Measurements from ENCODE around the gene STK36. TPM values are rescaled to one million over a fixed set of nuclear protein-coding genes. Genes with fewer than 3 reads are reported as not detected.

The STK36 gene
- total and polyA plus RNA-seq, 10 of the 15 experiments (the other 5 are each of a cell fraction or from before 2014, with no cell fraction given), result 4.0 to 22.8 (median 16.7) TPM

- no peak for TF ChIP-seq ZSCAN29 (IDR thresholded peaks at IDR 0.05)
- no peak for TF ChIP-seq BCLAF1 (IDR thresholded peaks at IDR 0.05)
- TF ChIP-seq ZNF622 (IDR thresholded peaks at IDR 0.05), result no peak
- TF ChIP-seq SKIL (IDR thresholded peaks at IDR 0.05; ENCODE audit: low read depth, poor library complexity, severe bottlenecking), result no peak
- TF ChIP-seq ZNF592 (IDR thresholded peaks at IDR 0.05), result no peak
- no peak for TF ChIP-seq NR2F1 (conservative IDR thresholded peaks at IDR 0.05)
- no peak for TF ChIP-seq TBL1XR1 (IDR thresholded peaks at IDR 0.05; ENCODE audit: low read depth, low read length)
Observed at GRCh38 chr2:218631837-218632236, 40.0 kb upstream of the STK36 start (continued).
